Brain pericyte (primary cell): ENCODE data around the gene MOB3C.
"Not testable (repeated sequence)": the region's sequence is repeated elsewhere in the genome, so short reads cannot be mapped to it uniquely, and the experiment has no call there.

Experiments used
- DNase-seq: peaks from one replicate; pipeline ENCODE4 v3.0.0-alpha.2; 2012; ENCODE audit warnings: low read depth, low spot score

Gene MOB3C

GRCh38 chr1:46616277-46617107 is at the start of gene MOB3C:
TSS of gene MOB3C (minus strand) at chr1:46616811. CDS start at chr1:46613321, 3,490 bp downstream.
- no peak for DNase-seq

GRCh38 chr1:46665983-46666382 is 49.4 kb upstream of the MOB3C start:
- no peak for DNase-seq

- DNase-seq = not testable (repeated sequence)
These were observed 46.3 kb upstream of the MOB3C start for GRCh38 chr1:46662919-46663318.

GRCh38 chr1:46660116-46660515 is 43.5 kb upstream of the MOB3C start:
- not testable (repeated sequence) for DNase-seq

- no peak for DNase-seq
These were observed 42.8 kb upstream of the MOB3C start for GRCh38 chr1:46659307-46659870.

GRCh38 chr1:46657775-46658174 is 41.2 kb upstream of the MOB3C start:
- no peak for DNase-seq

GRCh38 chr1:46656643-46657042 is 40.0 kb upstream of the MOB3C start:
- no peak for DNase-seq

GRCh38 chr1:46655848-46656247 is 39.2 kb upstream of the MOB3C start:
- DNase-seq = no peak

- not testable (repeated sequence) for DNase-seq
These were observed 38.1 kb upstream of the MOB3C start for GRCh38 chr1:46654698-46655097.

GRCh38 chr1:46654012-46654411 is 37.4 kb upstream of the MOB3C start:
- DNase-seq = no peak

GRCh38 chr1:46653405-46653958 is 36.9 kb upstream of the MOB3C start:
- DNase-seq = no peak

GRCh38 chr1:46652321-46653100 is 35.9 kb upstream of the MOB3C start:
- DNase-seq = no peak

- not testable (repeated sequence) for DNase-seq
These were observed 34.5 kb upstream of the MOB3C start for GRCh38 chr1:46651152-46651551.

- DNase-seq = no peak
These were observed 33.9 kb upstream of the MOB3C start for GRCh38 chr1:46650491-46650890.

GRCh38 chr1:46649764-46650163 is 33.2 kb upstream of the MOB3C start:
- DNase-seq = no peak

GRCh38 chr1:46647611-46648010 is 31.0 kb upstream of the MOB3C start:
- DNase-seq = no peak

GRCh38 chr1:46646844-46647243 is 30.2 kb upstream of the MOB3C start:
- DNase-seq = no peak

GRCh38 chr1:46646331-46646730 is 29.7 kb upstream of the MOB3C start:
- no peak for DNase-seq

GRCh38 chr1:46645815-46646214 is 29.2 kb upstream of the MOB3C start:
- DNase-seq = no peak

- peak; percentile 42 for DNase-seq
These were observed 26.8 kb upstream of the MOB3C start for GRCh38 chr1:46643368-46643775.

GRCh38 chr1:46642115-46642680 is 25.6 kb upstream of the MOB3C start:
- no peak for DNase-seq

GRCh38 chr1:46639547-46639946 is 22.9 kb upstream of the MOB3C start:
- DNase-seq = no peak
